Gastrocnemius medialis (tissue), 4 donors: Measurements from ENCODE around the gene KCNIP4.

Experiments
- CTCF ChIP-seq, 5 experiments: fragments of 450-650 bp in 3 of 5; fragments of 200-600 bp in 2 of 5; sonication (generic) in 2 of 5; IDR thresholded peaks in 4 of 5; conservative IDR thresholded peaks in 1 of 5; 1 replicate in 4 of 5; 2 replicates in 1 of 5; pipeline ENCODE4 v1.5.1; 2016 to 2019; ENCODE audit warnings: antibody characterized with exemption in 5 of 5, mild to moderate bottlenecking in 3 of 5, moderate library complexity in 3 of 5
- POLR2A ChIP-seq, 2 donors: fragments of 450-650 bp; IDR thresholded peaks; one replicate each; pipeline ENCODE4 v1.6.1; 2017; ENCODE audit warnings: antibody characterized with exemption in 2 of 2, mild to moderate bottlenecking in 2 of 2, moderate library complexity in 2 of 2

DNA sequence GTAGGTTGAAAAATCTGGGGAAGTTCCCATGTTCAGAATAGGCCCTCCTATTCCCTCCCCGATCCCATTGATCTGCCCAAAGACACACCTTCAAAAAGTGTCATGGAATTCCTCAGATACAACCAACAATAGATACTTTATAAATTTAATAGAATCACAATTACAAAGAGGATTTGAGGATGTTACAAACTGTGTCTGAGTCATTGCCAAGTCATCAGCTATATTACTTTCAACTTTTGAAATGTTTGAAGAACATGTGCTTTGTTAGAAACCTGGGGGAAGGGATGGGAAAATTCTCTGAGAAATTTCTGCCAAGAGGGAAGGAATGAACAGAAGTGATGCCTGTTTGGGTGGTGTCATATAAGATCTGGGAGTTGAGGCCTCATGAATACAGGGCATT lies 46.7 kb downstream of the KCNIP4 start:
- TF ChIP-seq CTCF (IDR thresholded peaks at IDR 0.05 in 4 of 5, conservative IDR thresholded peaks at IDR 0.05 in 1 of 5) (no peak), POLR2A (IDR thresholded peaks at IDR 0.05) (no peak)
